GM21390 (cell line): Measurements from ENCODE around the gene IGSF21.

ENCODE experiments used
- ATAC-seq: cut with Tn5 transposase; IDR thresholded peaks from one replicate; pipeline ENCODE4 v1.9.1; 2021; ENCODE audit not compliant: unreplicated experiment

IGSF21 gene

DNA sequence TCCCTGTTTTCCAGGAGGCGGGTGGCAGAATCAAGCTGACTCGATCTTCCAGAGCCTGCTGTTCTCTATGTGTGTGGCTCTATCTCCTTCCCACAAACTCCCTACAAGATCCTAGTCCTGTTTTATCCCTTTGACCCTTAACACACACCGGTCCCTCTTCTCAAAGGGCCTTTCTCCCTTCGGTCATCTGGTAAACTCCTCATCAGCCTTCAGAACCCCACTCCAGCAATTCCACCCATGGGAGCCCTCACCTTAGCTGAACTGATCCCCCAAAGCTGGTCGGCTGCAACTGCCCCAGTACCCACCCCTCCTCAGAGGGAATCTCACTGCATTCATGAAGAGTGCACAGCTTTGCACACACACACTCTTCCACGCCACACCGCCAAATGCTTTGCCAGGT is 184.9 kb downstream of the IGSF21 start:
- no peak for ATAC-seq

DNA sequence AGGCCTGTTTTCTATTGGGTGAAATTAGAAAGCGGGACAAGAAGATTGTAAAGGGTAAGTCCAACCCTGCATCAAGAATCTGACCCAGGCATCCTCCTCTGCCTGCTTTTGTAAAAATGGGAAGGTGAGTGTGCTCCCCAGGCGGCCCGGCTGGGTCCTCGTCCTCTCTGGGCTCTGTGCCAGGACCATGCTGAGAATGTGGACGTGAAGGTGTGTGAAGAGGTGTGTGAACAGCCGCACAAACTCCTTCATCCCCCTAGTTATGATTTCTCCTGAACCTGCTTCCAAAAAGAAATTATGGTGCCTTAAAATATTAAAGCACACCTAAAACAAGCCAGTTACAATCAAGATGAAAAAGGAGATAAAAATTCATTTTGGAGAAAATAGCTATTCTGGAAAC is 185.7 kb downstream of the IGSF21 start:
- no peak for ATAC-seq

- no peak for ATAC-seq
Measured at GRCh38 chr1:18294437-18295176, 187.0 kb downstream of the IGSF21 start.

DNA sequence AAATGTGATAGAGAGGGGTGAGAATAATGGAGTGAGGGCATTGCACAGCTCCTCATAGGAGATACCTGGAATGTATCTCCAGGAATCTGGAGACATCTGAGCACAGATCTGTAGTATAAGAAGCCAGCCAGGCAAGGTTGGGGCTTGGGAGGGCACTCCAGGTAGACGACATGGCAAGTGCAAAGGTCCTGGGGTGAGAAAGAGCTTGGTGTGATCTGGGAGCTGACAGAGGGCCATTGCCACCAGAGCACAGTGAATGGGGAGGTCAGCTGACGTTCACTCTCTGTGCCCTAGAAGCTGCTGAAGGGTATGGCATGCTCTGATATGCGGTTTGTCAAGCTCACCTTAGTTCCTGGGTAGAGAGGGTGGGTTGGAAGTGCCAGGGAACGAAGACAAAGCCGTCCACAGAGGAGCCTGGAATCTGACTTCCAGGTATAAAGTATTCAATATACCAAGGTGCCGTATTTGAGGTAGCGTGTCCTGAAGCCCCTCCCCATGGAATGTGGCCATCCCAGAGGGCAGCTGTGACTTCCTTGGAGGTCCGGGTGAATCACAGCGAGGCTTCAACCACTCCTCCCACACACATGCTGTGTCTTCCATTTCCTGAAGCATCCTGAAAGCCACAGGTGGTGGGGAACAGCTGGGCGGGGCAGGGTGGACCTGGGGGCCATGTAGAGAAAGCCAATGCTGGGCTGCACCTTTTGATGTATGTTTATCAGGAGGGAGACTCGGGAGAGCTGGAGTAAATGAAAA is 190.5 kb downstream of the IGSF21 start:
- ATAC-seq = no peak

DNA sequence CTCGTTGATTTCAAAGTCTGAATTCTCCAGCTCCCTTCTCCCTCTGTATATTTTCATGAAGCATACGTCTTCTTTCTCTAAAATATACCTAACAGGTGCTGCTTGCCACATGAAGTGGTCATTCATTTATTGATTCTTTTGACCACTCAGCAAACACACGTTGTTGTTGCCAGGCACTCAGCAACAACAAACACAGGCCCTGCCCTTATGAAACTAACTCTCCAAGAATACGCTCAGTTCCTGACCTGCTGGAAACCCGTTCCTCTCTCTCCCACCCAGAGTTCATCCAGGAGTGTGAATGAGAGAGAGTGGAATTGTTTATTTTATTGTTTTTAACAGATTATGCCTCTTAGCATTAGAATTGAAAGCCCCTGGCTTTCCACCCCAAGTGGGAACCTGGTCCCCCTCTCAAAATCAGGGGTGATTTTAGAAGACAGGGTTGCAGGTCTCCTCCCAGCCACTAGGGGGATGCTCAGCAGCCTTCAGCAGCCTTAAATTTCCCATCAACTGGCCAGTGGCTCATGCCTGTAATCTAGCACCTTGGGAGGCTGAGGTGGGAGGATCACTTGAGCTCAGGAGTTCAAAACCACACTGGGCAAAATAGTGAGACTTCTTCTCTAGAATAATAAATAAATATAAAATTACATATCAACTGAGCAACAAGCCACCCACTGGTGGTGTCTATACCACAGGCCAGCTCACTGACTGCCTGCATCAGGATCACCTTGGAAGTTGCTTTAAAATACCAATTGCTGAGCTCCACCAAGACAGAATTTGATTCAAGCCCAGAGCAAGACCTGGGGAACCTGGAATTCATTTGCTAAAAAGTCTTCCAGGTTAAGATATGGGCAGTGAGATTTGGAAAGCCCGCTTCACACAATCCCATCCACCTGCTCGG is 192.1 kb downstream of the IGSF21 start:
- ATAC-seq = no peak

DNA sequence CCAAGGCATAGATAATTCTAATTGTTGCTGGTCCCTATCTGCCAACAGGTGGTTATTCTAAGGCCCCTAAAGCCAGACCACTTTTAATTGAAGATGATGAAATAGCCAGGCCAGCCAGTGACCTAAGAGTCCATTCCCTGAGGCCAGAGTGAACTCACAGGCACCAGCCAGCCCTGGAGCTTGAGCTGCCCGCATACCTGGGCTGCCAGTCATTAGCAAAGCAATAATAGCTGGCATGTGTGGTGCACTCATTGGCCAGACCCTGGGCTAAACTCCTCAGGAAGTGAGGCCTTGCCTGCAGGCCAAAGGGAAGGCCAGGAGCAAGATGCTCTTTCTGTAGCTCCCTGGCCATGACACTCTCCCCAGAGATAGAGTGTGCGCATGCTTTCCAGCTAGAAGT is 192.8 kb downstream of the IGSF21 start:
- ATAC-seq = no peak

- ATAC-seq = no peak
Measured at GRCh38 chr1:18302788-18303413, 195.3 kb downstream of the IGSF21 start.

GRCh38 chr1:18304151-18304869 is 196.7 kb downstream of the IGSF21 start:
- no peak for ATAC-seq

DNA sequence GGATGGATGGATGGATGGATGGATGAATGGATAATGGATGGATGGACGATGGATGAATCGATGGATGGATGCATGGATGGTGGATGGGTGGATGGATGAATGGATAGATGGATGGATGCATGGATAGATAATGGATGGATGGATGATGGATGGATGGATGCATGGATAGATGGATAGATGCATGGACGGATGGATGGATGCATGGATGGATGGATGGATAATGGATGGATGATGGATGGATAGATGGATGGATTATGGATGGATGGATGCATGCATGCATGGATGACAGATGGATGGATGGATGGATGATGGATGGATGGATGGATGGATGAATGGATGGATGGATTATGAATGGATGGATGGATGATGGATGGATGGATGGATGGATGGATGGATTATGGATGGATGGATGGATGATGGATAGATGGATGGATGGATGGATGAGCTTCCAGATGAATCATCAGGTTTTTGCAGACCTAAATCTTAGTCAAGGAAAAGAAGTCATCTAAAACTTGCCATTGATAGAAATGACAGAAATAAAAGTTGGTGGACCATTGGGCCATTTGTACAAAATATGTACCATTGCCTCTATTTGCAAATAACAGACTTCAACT is 197.7 kb downstream of the IGSF21 start:
- no peak for ATAC-seq

GRCh38 chr1:18307329-18307898 is 199.8 kb downstream of the IGSF21 start:
- no peak for ATAC-seq

DNA sequence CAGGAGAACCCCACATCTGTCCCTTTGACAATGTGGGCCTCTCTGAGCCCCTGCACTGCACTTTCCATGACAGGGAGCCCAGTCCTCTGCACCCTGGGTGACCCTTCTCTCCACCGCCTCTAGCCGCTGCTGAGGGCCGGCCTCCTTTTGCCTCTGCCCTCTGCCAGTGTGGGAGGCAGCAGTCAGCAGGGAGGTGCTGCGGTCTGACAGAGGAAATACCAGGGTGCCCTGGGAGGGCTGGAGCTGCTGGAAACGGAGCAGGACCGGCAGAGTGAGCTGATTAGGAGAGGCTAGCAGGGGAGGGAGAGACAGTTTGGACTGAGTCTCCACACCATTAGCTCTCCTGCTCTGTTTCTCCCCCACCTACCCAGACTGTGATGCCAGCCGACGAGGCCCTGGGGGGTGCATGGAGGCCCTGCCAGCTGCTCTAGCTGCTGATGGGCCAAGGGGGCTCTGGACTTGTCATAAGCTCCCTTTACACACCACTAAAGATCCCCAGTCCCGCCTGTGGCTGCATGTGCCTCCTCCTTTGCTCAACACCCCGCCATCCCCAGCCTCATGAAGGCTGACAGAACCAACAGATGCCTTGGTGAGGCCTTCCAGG is 202.1 kb downstream of the IGSF21 start:
- no peak for ATAC-seq

- no peak for ATAC-seq
Measured at GRCh38 chr1:18312961-18313360, 205.4 kb downstream of the IGSF21 start.

- ATAC-seq = no peak
Measured at GRCh38 chr1:18313523-18313922, 205.9 kb downstream of the IGSF21 start.

- ATAC-seq = no peak
Measured at GRCh38 chr1:18314399-18314798, 206.8 kb downstream of the IGSF21 start.

GRCh38 chr1:18315449-18315848 is 207.9 kb downstream of the IGSF21 start:
- ATAC-seq = no peak

GRCh38 chr1:18316764-18317163 is 209.2 kb downstream of the IGSF21 start:
- no peak for ATAC-seq

GRCh38 chr1:18319099-18319498 is 211.5 kb downstream of the IGSF21 start:
- ATAC-seq = no peak

DNA sequence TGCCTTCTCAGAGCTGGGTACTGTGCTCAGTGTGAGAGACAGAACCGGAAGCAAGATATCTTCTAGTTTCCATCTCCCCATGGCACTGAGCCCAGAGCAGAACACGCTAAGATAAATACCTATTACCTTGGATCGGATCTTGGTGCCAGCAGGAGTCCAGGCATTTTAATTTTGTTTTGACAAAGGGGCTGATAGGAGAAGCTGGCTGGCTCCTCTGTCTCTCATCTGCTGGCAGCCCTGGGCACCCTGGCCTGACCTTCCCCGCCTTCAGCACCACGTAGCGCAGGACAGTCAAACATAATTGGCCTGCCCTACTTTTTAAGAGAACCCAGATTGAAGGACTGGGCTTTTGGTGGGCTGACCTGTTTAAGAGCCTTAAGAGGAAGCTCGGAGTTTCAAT is 212.5 kb downstream of the IGSF21 start:
- no peak for ATAC-seq

GRCh38 chr1:18322368-18323032 is 214.9 kb downstream of the IGSF21 start:
- ATAC-seq = no peak
